GM18909 (cell line): ENCODE data around the gene PDE6B.
"Not testable (repeated sequence)": the region's sequence is repeated elsewhere in the genome, so short reads cannot be mapped to it uniquely, and the experiment has no call there.

Experiments
- ATAC-seq: cut with Tn5 transposase; IDR thresholded peaks from one replicate; pipeline ENCODE4 v1.9.1; 2021; ENCODE audit warnings: mild to moderate bottlenecking; ENCODE audit not compliant: unreplicated experiment, poor library complexity

PDE6B gene

DNA sequence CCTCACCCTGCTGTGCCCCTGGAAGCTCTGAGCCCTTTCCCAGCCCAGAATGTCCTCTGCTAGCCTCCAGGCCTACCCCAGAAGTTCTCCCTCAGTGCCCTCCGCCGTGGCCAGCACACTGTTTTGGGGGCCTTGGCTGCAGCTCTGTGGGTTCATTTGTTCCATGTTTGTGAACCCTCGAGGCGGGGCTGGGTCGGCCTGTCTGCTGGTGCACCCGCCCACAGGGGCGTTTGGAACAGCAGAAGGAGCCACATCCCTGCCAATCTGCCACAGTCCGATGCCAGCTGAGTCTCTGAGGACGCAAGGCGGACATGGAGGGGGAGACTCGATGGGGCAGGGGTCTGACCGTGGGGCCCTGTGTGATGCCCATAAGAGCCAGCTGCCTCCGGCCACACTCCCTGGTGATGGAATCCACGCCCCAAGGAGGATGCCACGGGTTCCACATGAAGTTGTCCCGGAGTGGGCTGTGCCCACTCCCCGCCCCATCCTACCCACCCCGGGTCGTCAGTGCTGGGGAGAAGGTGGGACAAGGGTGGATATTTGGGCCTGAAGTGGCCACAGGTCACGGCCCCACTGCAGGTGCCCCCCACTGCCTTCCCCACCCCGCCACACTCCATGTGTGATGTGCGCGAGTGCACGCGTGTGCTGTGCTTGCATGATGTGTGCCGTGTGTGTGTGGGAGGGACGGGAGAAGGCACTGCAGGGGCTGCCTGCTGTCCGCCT lies 41.6 kb downstream of the PDE6B start:
- no peak for ATAC-seq

DNA sequence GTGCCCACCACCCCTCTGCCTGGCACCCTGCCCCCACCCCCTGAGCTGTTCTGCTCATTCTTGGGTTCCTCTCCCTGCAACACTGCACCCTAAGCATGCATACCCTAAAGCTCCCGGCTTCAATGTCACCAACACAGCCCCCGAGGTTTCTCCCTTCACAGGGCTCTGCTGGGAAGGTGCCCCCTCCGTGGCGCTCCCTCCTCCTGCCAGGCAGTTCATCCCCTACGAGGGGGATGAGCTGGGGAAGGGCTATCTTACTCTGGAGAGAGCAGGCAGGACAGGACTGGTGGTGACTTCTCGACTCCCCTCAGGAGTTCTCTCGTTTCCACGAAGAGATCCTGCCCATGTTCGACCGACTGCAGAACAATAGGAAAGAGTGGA lies 42.2 kb downstream of the PDE6B start:
- no peak for ATAC-seq

DNA sequence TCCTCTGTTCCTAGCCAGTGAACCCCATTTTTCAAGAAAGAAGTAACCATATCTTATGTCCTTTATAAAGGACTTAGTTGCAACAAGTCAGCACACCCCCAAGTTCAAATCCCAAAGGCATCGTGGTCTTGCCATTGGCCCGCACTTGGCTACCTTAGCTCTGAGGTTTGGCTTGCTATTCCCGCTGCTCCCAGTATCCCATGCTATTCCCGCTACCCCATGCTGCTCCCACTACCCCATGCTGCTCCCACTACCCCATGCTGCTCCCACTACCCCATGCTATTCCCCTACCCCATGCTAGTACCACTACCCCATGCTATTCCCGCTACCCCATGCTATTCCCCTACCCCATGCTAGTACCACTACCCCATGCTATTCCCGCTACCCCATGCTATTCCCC lies 42.8 kb downstream of the PDE6B start:
- ATAC-seq = not testable (repeated sequence)

DNA sequence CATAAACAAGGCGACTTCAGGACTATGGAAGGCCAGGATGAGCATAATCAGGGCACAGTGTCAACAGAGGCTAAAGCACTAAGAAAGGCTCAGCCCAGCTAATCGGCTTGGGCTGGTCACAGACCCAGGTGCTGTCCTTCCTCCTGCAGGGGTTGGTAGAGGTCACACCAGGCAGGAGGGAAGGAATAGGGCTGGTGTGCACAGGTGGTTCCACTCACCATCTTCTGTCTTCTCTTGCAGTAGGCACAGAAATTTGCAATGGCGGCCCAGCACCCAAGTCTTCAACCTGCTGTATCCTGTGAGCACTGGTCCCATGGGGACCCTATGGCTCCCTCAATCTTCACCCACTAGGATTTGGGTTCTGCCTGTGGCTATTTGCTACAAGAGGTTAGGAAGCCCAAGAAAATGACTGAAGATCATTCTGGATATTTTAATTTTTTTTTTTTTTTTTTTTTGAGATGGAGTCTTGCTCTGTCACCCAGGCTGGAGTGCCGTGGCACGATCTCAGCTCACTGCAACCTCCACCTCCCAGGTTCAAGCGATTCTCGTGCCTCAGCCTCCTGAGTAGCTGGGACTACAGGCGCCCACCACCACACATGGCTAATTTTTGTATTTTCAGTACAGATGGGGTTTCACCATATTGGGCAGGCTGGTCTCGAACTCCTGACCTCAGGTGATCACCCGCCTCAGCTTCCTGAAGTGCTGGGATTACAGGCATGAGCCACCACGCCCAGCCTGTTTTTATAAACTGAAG lies 44.6 kb downstream of the PDE6B start:
- ATAC-seq = not testable (repeated sequence)

DNA sequence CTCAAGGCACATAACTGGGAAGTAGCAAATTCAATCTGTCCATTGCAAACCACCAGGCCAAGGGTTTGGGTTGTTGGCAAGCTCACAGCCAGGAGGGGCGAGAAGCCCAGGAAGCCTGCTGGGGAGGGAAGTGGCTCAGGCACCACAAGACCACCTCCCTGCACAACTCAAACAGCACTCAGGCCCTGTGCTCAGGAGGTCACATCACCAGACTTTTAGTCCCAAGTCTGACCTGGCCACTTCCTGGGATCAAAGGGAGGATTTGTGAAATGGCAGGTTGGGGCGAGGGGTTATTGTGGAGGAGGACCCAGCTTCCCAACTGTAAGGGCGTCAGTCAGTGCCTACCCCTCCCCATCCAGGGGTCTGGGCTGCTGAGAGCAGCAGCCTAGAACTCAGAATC lies 46.4 kb downstream of the PDE6B start:
- no peak for ATAC-seq

DNA sequence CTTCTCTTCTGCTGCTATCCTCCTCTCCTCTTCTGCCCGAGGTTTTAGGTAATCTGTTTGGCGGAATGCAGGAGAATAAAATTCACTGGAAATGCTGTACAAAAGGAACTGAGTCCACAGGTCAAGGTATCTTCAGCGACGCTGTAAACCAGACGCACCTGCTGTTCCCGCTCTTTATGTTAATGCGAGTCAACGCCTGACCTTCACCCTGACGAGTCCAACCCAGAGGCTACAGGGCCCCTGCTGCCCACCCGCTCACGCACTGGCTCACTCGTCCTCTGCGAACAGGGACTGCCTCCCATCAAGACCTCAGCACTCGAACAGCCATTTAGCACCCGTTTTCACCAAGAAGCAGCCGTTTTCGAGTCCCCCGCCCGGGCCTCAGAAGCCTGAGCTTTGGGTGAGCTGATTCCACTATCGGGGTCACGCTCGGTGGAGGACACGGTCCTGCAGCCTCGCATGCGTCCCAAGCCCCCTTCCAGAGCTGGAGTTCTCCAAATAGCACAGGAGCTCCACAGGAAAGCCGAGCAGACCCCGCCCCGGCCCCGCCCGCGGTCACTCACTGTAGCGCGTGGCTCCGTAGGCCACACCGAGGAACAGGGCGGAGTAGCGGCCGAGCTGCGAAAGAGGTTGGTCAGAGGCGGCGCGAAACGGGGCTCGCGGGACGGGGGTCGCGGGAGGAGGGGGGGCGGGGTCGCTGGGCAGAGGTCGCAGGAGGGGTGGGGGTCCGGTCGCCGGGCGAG lies 48.1 kb downstream of the PDE6B start:
- no peak for ATAC-seq

DNA sequence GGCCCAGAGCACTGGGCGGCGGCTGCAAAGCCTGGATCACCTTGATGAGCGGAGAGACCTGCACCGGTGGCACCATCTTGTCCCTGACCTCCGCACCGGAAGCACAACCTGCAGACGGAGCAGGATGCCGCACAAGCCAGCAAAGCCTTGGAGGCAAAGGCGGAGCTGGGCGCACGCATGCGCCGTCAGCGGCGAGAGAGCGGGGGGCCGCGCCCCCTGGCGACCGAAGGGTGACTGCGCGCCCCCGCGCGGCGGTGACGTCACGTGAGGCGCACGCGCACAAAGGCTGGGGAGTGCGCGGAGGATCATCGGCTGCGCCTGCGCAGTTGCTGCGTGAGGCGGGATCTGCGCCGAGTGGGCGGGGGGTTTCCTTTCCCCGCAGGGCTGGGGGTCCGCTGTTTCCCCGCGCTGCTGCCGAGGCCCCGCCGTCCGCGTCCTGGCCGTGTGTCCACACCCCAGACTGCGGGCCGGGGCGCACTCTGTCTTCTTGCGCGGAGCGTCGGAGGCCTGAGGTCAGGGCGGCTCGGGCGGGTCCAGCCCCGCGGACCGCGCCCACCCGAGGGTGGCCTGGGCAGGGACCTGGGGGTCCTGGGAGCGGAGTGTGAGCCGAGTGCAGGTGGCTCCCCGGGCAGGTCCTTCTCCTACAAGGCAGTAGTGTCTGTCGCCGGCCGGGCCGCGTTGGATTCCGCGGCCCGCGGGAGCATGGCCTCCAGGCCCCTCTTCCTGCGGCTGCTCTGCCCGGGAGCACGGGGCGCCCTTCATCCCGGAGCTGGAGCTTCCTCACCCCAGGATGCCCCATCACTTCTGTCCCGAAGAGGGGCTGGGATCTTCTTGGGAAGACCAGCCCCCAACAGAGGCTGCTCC lies 49.0 kb downstream of the PDE6B start, which contains the start of the genes ATP5ME and MYL5:
ATP5ME (minus strand) TSS at position 105 of the 864 bp plus-strand sequence; CDS start at position 76, 29 bp downstream.
MYL5 (plus strand) TSS at position 371 of the 864 bp plus-strand sequence. CDS start 3,485 bp downstream, outside the sequence.
- ATAC-seq = peak; percentile 81

DNA sequence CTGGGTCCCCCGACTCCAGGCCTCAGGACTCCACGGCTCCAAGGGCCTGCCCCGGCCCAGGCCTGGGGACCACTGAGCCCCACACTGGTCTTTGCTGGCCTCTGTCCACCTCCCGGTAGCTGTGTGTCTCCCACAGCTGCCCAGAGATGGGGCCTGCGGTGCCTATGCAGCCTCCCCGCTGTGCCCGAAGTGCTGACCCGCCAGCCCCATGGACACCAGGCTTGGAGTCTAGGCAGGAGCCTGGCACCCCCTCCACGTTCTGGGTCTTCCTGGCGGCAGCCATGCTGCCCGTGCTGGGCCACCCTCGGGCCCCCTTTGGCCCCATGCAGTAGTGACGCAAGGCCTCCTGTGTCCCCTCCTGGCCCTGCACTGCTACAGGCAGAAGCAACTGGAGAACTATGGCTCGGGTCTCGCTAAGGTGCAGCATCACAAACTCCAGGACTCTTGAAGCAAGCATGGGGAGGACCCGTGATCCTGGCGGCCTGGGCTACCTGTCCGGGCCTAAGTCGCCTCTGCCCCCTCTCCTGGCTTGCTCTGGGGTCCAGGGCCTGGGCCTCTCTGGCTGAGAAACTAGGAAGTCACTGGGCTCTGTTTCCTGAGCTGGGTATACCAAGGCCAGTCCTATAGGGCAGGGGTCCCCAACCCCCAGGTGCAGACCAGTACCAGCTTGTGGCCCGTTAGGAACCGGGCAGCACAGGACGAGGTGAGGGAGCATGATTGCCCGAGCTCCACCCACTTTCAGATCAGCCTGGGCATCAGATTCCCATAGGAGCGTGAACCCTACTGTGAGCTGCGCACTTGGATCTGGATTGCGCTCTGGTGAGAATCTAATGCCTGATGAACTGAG lies 49.9 kb downstream of the PDE6B start:
- peak; percentile 4 for ATAC-seq

DNA sequence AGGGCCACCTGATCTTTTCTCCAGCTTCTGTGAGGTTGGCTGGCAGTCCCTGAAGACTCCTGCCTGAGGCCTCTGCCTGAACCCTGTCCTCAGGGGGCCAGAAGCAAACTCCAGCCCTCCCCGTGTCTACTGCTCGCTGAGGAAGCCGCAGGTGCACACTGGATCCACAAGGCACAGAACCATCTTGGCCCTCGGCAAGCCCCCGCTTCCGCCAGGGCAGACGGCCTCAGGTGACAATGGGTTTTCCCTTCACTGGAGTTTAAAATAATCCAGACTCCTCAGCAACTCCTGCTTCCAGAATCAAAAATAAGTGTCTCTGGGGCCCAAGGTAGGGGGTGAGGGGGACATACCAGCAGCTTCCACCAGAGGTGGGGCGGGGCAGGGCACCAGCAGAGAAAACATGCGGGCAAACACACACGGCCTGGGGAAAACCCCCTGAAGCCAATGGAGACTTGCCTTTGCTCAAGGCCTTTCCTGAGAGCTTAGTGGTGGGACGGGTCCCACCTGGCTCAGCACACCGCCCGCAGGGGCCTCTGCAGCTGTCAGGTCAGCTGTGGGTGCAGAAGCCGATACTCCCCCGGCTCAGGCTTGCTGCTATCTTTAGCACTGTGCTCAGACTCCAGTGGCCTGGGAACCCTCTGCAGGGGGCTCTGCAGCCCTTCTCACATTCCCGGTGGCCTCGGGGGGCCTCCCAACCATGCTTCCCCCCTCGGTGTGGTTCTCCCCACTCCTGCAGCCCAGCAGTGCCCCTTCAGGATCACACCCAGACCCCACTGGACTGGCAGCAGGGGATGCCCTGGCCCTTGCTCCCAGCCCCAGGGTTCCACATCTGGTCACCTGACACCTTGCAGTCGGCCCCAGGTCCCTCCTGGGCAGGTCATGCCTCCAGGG lies 50.9 kb downstream of the PDE6B start:
- peak; percentile 34 for ATAC-seq

DNA sequence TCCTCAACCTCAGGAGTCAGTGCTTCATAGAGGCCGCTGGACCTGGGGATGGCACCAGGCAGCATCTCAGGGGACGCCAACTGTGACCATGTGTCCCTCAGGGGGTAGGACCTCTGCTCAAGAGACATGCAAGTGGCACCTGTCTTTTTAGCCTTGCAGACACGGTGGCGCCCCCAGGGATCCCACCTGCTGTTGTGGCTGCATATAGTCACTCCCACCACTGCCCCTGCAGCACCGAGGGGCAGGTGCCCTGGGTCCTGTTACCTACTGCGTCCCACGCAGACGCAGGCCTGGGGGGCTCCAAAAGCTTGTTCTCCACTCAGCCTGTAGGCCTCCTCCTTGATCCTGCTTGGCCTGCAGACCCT lies 51.5 kb downstream of the PDE6B start:
- no peak for ATAC-seq

DNA sequence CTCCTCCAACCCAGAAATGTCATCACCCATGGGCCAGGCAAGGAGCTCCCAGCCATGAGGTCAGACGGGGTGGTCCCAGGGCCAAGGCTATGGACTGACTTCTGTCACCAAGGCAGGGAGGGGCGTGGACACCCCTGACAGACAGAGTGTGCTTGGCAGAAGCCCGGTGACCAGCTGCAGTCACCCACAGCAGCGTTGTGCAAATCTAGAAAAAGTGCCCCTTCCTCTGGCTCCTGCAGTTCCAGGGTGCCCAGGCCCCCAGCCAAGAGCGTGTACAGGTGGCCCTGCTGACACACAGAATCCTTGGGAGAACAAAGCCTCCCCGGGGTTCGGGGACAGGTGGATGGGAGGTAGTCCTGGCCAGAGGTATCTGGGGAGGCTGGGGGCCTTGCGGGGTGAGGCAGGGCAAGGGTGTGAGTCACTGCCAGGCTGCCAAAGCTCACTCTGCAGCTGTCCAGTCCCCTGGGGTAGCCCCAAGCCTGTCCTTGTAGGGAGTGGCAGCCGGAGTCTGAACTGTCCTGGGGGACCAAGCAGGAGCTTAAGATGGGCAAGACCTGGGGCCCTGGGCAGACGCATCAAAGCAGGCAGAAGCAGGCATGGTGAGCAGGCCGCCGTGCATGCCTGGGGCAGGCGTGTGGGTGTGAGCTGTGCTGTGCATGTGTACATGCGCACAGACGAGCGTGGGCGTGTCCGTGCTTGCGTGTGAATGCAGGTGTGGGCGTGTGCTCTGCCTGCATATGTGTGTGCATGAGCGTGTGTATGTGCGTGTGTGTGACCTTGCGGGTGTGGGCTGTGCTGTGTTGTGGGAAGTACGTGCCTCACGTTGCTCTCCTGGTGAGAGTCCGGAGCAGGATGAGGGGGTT lies 52.3 kb downstream of the PDE6B start:
- no peak for ATAC-seq

DNA sequence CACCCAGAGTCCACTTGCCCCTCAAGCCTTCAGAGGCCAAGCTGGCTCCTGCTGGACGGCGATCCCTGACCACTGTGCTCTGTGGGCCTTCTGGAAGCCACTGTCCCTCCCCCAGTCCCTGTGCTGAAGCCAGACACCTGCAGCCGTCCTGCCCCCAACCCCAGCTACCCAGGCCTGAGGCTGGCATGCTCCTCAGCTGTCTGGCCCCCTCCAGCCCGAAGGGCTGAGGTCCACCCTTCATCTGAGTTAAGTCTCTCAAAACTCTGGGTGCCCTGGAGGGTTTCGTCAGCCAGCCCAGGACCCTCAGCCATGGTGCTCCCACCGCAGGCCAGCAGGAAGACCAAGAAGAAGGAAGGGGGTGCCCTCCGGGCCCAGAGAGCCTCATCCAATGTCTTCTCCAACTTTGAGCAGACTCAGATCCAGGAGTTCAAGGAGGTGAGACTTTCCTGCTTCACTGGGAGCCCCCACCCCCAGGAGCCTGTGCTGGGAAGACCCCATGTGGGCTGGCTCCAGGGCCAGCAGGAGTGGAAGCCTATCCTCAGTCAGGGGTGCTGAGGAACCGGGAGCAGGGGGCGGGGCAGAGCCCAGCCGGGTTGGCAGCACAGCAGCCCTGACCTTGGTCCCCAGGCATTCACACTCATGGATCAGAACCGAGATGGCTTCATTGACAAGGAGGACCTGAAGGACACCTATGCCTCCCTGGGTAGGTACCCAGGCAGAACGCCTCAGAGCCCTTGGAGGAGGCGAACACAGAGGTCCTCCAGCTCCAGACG lies 53.1 kb downstream of the PDE6B start:
- ATAC-seq = no peak

DNA sequence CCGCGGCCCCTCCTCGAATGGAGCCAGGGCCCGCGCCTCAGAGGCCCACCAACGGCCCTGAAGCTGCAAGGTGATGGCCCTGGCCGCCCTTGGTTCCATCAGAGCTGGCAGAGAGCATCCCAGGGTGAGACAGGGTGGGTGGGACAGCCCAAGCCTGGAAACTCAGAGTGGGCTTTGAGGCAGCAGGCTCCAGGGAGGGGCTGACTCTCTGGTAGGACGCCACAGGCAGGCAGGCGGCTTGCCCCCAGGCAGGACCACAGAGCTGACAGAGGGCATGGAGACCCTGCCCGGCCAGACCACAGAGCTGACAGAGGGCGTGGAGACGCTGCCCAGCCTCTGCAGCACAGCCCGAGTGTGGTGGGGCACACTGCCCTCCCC lies 53.7 kb downstream of the PDE6B start:
- no peak for ATAC-seq

DNA sequence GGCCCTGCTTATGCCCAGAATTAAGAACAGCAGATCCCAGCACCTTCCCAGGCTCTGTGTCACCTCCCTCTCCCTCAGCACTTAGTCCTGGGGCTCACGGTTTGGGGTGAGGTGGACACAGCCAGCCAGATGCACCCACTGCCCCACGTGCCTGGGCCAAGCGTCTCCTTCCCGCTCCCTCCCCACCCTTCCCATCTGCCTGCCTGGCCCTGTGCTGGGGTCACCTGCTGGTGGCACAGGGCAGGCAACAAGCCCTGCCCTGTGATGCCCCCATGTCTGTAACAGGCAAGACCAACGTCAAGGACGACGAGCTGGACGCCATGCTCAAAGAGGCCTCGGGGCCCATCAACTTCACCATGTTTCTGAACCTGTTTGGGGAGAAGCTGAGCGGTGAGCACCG lies 54.3 kb downstream of the PDE6B start:
- ATAC-seq = no peak

DNA sequence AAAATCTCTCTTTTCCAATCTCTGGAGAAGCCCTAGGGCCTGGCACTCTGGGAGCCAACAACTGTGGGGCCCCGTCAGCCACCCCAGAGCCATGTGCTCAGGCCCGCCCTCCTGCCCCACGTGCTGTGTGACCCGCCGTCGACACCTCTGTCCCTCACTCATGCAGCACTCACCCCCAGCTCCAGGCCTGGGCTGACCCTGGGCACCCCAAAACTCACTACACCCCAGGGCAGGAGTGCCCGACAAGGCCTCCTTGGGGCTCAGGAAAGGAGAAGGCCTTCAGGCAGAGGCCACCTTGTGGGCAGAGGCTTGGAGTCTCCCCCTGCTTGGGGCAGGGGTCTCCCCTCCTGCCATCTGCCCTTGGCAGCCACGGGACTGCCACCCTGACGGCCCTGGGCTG lies 54.7 kb downstream of the PDE6B start:
- no peak for ATAC-seq

DNA sequence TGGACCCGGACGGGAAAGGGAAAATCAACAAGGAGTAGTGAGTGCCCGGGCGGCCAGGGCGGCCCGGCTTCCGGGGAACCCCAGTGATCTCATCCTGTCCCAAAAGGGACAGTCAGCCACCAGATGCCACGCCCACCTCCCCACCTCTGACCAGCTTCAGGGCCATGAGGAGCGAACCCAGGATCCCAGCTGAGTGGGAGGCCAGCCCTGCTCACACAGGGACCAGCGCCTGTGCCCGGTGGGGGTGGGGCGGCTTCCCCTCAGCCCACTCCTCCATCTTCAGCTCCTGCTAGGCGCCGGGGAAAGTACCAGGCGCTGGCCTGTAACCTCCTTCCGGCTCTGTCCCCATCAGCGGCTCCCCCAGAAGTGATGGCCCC lies 55.2 kb downstream of the PDE6B start:
- no peak for ATAC-seq
